Hippocampal formation (tissue), 2 donors: ENCODE data around the gene FBL.
A peak's percentile ranks its signal among the peaks of the same experiment; 100 is the strongest.
"Not testable (repeated sequence)": the region's sequence is repeated elsewhere in the genome, so short reads cannot be mapped to it uniquely, and the experiment has no call there.

ENCODE experiments used
- DNase-seq, 2 donors: peaks; one replicate each; lab custom pipeline; 2025; lab: John Stamatoyannopoulos, UW

The FBL gene

DNA sequence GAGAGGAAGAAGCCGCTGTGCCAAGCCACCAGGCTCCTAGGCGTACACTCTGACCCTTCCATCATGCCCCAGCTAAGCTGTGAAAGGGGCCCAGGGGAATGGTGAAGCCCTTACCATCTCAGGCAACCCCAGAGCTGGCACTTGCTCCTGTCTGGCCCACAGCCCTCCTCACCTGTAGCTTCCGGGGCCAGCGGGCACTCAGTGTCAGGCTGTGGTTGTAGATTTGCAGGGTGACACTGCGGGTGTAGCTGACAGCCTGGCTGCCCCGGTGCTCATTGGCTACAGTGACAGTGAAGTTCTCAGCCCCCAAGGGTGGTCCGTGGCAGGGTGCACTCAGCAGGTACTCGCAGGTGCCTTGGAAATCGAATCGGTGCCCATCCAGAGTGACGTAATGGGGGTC lies 30.3 kb upstream of the FBL start:
- not testable (repeated sequence) for DNase-seq

- DNase-seq = not testable (repeated sequence)
Measured at GRCh38 chr19:39875401-39875864, 29.3 kb upstream of the FBL start.

DNA sequence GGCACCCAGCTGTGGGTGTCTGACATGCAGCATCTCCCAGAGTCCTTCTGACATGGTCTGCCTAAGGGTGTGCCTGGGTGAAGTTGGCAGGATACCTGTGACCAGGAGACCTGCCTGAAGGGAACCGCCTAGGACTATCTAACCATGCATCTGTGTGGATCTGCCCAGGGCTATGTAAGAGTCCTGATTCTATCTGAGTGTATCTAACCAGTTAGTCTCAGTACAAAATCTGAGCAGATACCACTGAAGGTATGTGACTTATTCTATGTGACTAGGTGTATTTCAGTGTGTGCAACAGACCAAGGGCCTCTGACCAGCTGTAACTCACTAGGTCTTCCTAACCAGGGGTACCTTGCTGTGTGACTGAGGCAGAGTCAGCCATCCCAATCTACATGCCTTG lies 28.2 kb upstream of the FBL start:
- no peak for DNase-seq

DNA sequence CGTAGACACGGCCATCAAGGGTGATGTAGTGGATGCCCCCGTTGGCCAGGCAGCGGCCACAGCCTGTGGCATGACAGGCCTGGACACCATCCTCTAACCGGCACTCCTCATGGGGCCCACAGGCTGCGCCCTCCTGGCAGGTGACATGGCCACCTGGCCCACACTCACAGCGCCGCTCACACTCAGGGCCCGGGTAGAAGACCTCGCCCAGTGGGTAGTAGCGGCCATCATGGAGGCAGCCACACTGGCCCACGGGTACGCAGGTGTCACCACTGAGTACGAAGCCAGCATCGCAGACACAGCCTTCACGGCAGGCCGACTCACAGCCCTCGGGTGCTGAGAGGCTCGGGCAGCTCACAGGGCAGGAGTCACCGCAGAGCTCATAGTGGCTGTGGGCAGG lies 27.2 kb upstream of the FBL start:
- DNase-seq = no peak

GRCh38 chr19:39871886-39872866 lies 26.0 kb upstream of the FBL start:
- DNase-seq = no peak

DNA sequence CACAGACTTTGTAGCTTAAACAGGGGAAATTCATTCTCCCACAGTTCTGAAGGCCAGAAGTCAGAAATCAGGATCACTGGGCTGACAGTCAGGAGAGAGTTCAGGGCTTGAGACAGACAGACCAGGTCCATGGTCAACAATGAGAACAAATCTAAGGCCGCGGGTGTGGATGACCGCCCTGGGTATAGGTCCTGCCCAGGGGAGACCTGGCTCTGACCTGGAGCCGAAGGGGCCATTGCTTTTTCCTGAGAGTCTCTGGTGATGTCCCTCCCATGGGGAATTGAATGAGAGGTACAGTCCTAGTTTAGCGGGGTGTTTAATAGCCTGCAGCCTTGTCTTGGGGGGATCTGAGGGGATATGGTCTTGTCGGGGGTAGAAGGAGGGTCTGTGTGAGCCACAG lies 25.2 kb upstream of the FBL start:
- no peak for DNase-seq

DNA sequence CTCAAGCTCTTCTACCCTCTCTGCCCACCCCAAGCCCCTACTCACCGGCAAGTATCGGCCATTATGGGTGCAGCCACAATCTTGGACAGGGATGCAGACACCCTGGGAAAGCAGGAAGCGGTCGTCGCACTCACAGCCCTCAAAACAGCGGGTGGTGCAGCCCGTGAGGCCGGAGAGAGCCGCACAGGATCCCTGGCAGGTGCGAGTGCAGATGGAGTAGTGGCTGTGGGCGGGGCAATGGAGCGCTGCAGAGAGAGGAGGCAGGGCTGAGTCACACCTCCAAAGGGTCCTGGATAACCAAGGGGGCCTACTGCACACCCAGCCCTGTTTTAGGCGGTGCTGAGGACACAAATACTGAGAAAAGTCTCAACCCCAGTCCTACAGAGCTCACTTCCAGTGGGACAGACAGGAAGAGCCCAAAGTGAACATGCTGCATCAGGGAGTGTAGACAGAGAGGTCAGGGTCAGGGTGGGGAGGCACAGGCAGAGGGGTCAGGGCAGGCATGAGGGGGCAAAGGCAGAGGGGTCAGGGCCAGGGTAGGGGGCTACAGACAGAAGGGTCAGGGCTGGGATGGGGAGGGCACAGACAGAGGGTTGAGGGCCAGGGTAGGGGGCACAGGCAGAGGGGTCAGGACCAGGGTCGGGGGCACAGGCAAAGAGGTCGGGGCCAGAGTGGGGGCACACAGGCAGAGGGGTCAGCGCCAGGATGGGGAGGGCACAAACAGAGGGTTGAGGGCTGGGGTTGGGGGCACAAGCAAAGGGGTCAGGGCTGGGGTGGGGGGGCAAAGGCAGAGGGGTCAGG lies 24.2 kb upstream of the FBL start:
- no peak for DNase-seq

DNA sequence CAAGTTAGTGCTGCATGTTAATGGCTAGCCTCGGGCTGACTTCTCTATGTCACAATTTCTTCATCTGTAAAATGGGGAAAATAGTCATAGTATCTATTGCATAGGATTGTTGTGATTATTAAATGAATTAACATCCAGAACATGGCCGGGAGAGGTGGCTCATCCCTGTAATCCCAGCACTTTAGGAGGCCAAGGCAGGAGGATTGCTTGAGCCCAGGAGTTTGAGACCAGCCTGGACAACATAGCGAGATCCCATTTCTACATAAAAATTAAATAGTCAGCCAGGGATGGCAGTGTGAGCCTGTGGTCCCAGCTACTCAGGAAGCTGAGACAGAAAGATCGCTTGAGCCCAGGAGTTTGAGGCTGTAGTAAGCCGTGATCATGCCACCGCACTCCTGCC lies 21.8 kb upstream of the FBL start:
- no peak for DNase-seq

- DNase-seq = no peak
Measured at GRCh38 chr19:39867133-39867532, 21.0 kb upstream of the FBL start.

DNA sequence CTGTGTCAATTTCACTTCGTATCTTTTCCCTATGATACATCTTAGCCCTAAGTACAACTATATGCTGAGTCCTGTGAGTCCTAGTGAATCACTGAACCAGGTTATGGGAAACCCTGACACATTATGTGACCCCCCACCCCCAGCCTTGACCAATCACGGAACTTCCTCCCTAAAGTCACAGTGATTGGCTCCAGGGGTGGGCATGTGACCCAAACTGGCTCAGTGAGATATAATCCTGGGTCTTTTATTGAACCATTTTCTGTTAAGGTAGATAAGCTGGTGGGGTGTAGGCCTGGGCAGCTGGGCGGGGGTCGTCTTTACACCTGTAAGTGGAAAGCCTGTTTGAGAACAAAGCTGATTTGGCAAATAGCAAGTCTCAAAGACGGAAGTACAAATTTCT lies 19.8 kb upstream of the FBL start:
- no peak for DNase-seq

DNA sequence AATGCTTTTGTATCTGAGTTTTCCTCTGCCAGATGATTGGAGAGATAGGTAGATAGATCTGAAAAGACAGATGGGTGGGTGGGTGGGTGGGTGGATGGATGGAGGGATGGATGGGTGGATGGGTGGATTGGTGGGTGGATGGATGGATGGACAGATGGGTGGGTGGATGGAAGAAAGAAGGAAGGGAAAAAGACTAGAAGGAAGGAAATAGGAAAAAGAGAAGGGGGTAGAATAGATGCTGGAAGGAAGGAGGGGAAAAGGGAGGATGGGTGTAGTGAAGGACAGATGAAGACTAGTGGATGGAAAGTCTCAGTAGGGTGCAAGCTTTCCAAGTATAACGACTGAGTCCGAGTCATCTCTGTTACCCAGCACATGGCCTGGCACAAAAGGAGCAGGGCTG lies 19.0 kb upstream of the FBL start:
- DNase-seq = no peak

DNA sequence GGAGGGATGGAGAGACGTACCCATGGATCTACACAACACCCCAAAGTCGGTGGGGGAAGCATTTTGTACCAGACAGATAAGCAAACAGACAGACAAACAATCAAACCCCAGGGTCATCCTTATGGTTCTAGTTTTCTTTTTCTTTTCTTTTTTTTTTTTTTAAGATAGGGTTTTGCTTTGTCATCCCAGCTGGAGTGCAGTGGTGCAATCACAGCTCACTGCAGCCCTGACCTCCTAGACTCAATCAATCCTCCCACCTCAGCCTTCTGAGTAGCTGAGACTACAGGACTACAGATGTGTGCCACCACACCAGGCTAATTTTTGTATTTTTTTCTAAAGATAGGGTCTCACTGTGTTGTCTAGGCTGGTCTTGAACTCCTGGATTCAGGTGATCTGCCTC lies 17.9 kb upstream of the FBL start:
- no peak for DNase-seq

DNA sequence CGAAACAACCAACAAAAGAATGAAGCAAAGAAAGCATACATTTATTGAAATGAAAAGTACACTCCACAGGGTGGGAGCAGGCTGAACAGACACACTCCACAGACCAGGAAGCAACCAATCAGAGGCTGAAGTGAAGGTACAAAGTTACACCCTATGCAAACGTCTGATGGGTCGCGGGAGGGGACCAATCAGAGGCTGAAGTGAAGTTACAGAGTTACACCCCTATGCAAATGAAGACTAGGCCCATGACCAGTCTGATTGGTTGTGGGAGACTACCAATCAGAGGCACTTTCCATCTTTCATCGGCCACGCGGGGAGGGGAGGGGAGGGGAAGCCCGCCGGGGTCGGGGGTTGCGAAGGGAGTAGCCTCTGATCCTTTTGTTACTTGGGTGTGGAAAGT lies 12.4 kb upstream of the FBL start:
- DNase-seq = no peak

DNA sequence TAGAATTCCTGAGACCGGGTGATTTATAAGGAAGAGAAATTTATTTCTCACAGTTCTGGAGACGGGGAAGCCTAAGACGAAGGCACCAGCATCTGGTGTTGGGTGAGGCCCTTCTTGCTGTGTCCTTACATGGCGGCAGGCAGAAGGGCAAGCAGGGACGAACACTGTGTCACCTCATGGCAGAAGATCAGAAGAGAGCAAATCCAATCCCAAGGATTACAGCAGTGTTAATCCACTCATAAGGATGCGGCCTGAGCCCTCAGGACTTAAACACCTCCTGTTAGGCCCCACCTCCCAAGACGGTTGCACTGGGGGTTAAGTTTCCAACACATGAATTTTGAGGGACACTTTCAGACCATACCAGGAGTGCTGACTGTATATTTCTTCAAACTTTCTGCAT lies 6.7 kb upstream of the FBL start:
- no peak for DNase-seq

GRCh38 chr19:39850892-39851291 lies 4.7 kb upstream of the FBL start:
- DNase-seq = no peak

DNA sequence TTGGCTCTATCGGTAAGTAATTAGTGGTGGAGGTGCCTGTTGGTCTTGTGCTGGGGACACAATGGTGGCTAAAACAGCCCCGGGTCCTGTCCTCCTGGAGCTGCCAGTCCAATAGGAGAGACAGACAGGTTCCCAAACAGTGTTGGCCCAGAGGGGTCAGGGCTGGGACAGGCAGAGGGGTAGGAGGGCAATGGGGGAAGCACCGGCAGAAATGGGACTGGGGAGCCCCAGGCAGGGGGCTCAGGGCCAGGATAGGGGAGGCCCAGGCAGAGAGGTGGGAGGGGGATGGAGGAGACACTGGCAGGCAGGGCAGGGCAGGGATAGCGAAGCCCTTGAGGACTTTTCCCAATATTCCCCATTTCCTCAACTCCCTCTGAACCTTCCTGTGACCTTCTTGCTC lies 2.2 kb upstream of the FBL start:
- DNase-seq = no peak

GRCh38 chr19:39847525-39847924 lies 1.3 kb upstream of the FBL start:
- no peak for DNase-seq

- DNase-seq = no peak
Measured at GRCh38 chr19:39846678-39847486, 703 bp upstream of the FBL start.

GRCh38 chr19:39845584-39845932 lies 621 bp downstream of the FBL start:
- DNase-seq = no peak

DNA sequence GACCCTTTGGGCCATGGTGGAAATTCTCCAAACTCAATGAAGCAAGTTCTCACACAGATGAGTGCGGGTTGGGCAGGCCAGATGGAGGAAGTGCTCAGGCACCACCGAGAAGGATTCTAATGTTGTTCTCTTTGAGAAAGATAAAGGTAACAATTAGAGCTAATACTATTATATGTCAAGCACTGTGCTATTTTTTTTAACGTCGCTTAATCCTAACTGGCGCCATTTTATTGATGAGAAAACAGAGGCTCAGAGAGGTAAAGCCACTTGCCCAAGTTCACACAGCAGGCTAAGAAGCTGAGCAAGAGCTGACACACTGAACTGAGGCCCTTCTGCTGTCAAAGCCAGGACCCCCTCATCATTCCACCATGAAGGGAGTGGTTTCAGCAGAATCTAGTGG lies 1.0 kb downstream of the FBL start:
- no peak for DNase-seq

- peak in 1 of 2 donors; percentile 19 for DNase-seq
Measured at GRCh38 chr19:39843919-39844793, 2.0 kb downstream of the FBL start.
